ENCODE measurements around the gene KHSRP. TPM values are rescaled to one million over a fixed set of nuclear protein-coding genes. Genes with fewer than 3 reads are reported as not detected.

KHSRP gene
- total and polyA plus RNA-seq, 2 donors (not counting 1 experiment from before 2014, with no cell fraction given) = 79.6 to 205 TPM

DNA sequence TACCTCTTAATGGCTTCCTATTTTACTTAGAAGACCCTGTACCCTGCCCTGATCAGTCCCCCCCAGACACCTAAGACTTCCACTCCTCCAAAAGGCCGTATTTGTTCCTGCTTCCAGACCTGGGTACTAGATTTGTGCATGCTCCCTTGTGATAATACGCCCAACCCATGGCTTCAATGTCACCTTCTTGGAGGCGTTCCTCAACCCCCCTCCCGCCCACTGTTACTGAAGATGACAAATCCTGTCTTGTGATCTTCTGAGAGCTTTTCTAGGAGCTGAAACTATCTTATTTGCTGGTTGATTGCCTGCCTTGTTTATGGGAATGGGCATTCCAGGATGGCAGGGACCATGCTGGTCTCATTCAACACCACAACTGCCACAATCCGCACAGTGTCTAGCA is 25.6 kb upstream of the KHSRP start:
- ATAC-seq (ENCODE audit: low read depth) = no peak
- H3K36me3 ChIP-seq (replicated peaks in 1 of 2; ENCODE audit: control extremely low read depth in 1 of 2, control insufficient read depth in 1 of 2, extremely low read depth in 1 of 2, insufficient read depth in 2 of 2, low read length in 1 of 2) = peaks cover 0 to 8% of the 10 kb centered on the region in 2 experiments
- no peaks in the 10 kb centered on the region for H3K79me2 ChIP-seq (ENCODE audit: control insufficient read depth, insufficient read depth, low read length)
- H2AFZ ChIP-seq (ENCODE audit: insufficient read depth, low read depth, low read length, poor library complexity, severe bottlenecking) = no peak overlapping the region
- Mint-ChIP-seq H3K4me1 (no peaks in the 10 kb centered on the region), H3K9me3 (ENCODE audit: insufficient read depth) (no peaks in the 10 kb centered on the region), H3K27ac (no peak overlapping the region), H3K4me3 (no peak overlapping the region), H3K27me3 (no peaks in the 10 kb centered on the region)
- H4K20me1 ChIP-seq (ENCODE audit: control insufficient read depth, insufficient read depth, low read length, poor library complexity, severe bottlenecking) = no peaks in the 10 kb centered on the region
- H3K9ac ChIP-seq (ENCODE audit: low read length) = no peak overlapping the region
- POLR2A ChIA-PET = no interaction called here
- CTCF ChIA-PET = no interaction called here
- no peaks in the 10 kb centered on the region for H3K4me1 ChIP-seq (ENCODE audit: control insufficient read depth in 2 of 2, insufficient read depth in 2 of 2, low read length in 2 of 2)
- DNase-seq = no peak
- intact Hi-C loops (cut with micrococcal nuclease) = no loop called here
- no peak overlapping the region for H3K4me2 ChIP-seq (replicated peaks; ENCODE audit: low read depth, low read length, poor library complexity, severe bottlenecking)
- no peak overlapping the region for H3K27ac ChIP-seq (ENCODE audit: low read length in 2 of 2)
- peaks cover 0 to 29% (median 9%) of the 10 kb centered on the region in 3 donors for H3K9me3 ChIP-seq (ENCODE audit: control extremely low read depth in 1 of 3, control insufficient read depth in 2 of 3, insufficient read depth in 1 of 3, low read length in 2 of 3)
- H3K27me3 ChIP-seq (replicated peaks in 1 of 4; ENCODE audit: control extremely low read depth in 1 of 4, control insufficient read depth in 3 of 4, insufficient read depth in 4 of 4, low read length in 3 of 4) = no peaks in the 10 kb centered on the region
- WGBS (ENCODE audit: insufficient coverage) = 91% methylated on average over 1 of the region's 5 CpGs
- TF ChIP-seq, protein P1, sequence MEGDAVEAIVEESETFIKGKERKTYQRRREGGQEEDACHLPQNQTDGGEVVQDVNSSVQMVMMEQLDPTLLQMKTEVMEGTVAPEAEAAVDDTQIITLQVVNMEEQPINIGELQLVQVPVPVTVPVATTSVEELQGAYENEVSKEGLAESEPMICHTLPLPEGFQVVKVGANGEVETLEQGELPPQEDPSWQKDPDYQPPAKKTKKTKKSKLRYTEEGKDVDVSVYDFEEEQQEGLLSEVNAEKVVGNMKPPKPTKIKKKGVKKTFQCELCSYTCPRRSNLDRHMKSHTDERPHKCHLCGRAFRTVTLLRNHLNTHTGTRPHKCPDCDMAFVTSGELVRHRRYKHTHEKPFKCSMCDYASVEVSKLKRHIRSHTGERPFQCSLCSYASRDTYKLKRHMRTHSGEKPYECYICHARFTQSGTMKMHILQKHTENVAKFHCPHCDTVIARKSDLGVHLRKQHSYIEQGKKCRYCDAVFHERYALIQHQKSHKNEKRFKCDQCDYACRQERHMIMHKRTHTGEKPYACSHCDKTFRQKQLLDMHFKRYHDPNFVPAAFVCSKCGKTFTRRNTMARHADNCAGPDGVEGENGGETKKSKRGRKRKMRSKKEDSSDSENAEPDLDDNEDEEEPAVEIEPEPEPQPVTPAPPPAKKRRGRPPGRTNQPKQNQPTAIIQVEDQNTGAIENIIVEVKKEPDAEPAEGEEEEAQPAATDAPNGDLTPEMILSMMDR (IDR thresholded peaks at IDR 0.05) = no peak
- TF ChIP-seq EZH2 (IDR thresholded peaks at IDR 0.05; ENCODE audit: borderline replicate concordance, insufficient read depth, low read depth, low read length, poor library complexity, severe bottlenecking) = no peak
- no peak overlapping the region for H3K4me3 ChIP-seq (ENCODE audit: control extremely low read depth in 1 of 5, extremely low read depth in 1 of 5, insufficient read depth in 1 of 5, low read depth in 2 of 5, low read length in 4 of 5)

DNA sequence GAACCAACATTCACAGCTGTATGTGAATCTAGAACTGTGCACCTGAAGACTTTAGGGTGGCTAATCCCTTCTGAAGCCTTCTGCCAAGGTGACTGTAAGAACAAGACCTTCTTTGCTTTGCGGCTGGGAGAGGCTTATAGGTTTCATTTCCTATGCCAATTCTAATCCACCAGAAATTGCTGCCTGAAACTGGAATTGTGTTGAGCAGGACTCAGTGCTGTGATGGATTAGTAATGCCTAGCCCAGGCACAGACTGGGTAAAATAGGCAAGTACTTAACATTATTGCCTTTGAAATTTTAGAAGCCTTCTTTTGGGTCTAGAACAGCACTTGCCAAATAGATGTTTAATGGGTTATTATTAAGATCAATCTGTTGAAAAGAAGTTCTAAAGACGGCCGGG is 23.4 kb upstream of the KHSRP start:
- Histone ChIP-seq H3K4me1 (ENCODE audit: control insufficient read depth in 2 of 2, insufficient read depth in 2 of 2, low read length in 2 of 2) (no peaks in the 10 kb centered on the region), H3K36me3 (replicated peaks in 1 of 2; ENCODE audit: control extremely low read depth in 1 of 2, control insufficient read depth in 1 of 2, extremely low read depth in 1 of 2, insufficient read depth in 2 of 2, low read length in 1 of 2) (no peaks in the 10 kb centered on the region), H3K4me2 (replicated peaks; ENCODE audit: low read depth, low read length, poor library complexity, severe bottlenecking) (no peak overlapping the region), H3K27me3 (replicated peaks in 1 of 4; ENCODE audit: control extremely low read depth in 1 of 4, control insufficient read depth in 3 of 4, insufficient read depth in 4 of 4, low read length in 3 of 4) (no peaks in the 10 kb centered on the region), H3K4me3 (ENCODE audit: control extremely low read depth in 1 of 5, extremely low read depth in 1 of 5, insufficient read depth in 1 of 5, low read depth in 2 of 5, low read length in 4 of 5) (no peak overlapping the region), H3K79me2 (ENCODE audit: control insufficient read depth, insufficient read depth, low read length) (no peaks in the 10 kb centered on the region), H3K9ac (ENCODE audit: low read length) (no peak overlapping the region), H3K9me3 (ENCODE audit: control extremely low read depth in 1 of 3, control insufficient read depth in 2 of 3, insufficient read depth in 1 of 3, low read length in 2 of 3) (peaks cover 0 to 12% (median 0%) of the 10 kb centered on the region in 3 donors), H4K20me1 (ENCODE audit: control insufficient read depth, insufficient read depth, low read length, poor library complexity, severe bottlenecking) (no peaks in the 10 kb centered on the region), H2AFZ (ENCODE audit: insufficient read depth, low read depth, low read length, poor library complexity, severe bottlenecking) (no peak overlapping the region), H3K27ac (ENCODE audit: low read length in 2 of 2) (no peak overlapping the region)
- ATAC-seq (ENCODE audit: low read depth) (no peak), DNase-seq (no peak)
- no peaks in the 10 kb centered on the region for H3K9me3 Mint-ChIP-seq (ENCODE audit: insufficient read depth)
- POLR2A ChIA-PET = no interaction called here
- H3K4me1 Mint-ChIP-seq = no peaks in the 10 kb centered on the region
- intact Hi-C loops (cut with micrococcal nuclease) = no loop called here
- WGBS (ENCODE audit: insufficient coverage) = 93% methylated on average over 2 of the region's 3 CpGs
- H3K27ac Mint-ChIP-seq = no peak overlapping the region
- TF ChIP-seq, protein P1 (IDR thresholded peaks at IDR 0.05) = no peak
- no peak for TF ChIP-seq EZH2 (IDR thresholded peaks at IDR 0.05; ENCODE audit: borderline replicate concordance, insufficient read depth, low read depth, low read length, poor library complexity, severe bottlenecking)
- no peak overlapping the region for H3K4me3 Mint-ChIP-seq
- no peaks in the 10 kb centered on the region for H3K27me3 Mint-ChIP-seq
- CTCF ChIA-PET = no interaction called here
